DOHH2 (cell line): ENCODE measurements around the gene SMARCA5.

Source experiments
- H3F3A ChIP-seq: fragments of 200-600 bp; sonication (generic), shearing (Covaris generic); 2 replicates; pipeline ENCODE4 v1.6.0; 2016; ENCODE audit warnings: antibody characterized with exemption, mild to moderate bottlenecking; ENCODE audit not compliant: control insufficient read depth, insufficient read depth
- H3K27ac ChIP-seq: fragments of 200-600 bp; sonication (generic); 2 replicates; pipeline ENCODE4 v1.5.1; 2014; ENCODE audit warnings: low read depth, mild to moderate bottlenecking, low read length, moderate library complexity
- H3K27me3 ChIP-seq: fragments of 200-600 bp; sonication (generic); 2 replicates; pipeline ENCODE4 v1.6.1; 2014; ENCODE audit warnings: mild to moderate bottlenecking, low read length, mixed read lengths; ENCODE audit not compliant: control insufficient read depth
- H3K36me3 ChIP-seq: fragments of 200-600 bp; sonication (generic); 2 replicates; pipeline ENCODE4 v1.6.1; 2014; ENCODE audit warnings: mild to moderate bottlenecking, low read length, moderate library complexity, mixed read lengths; ENCODE audit not compliant: control insufficient read depth
- H3K4me1 ChIP-seq: fragments of 200-600 bp; sonication (generic); 2 replicates; pipeline ENCODE4 v1.6.1; 2014; ENCODE audit warnings: mild to moderate bottlenecking, low read length, mixed read lengths; ENCODE audit not compliant: control insufficient read depth
- H3K4me2 ChIP-seq: fragments of 200-600 bp; sonication (generic); 2 replicates; pipeline ENCODE4 v1.6.0; 2014; ENCODE audit warnings: mild to moderate bottlenecking, low read length, moderate library complexity
- H3K4me3 ChIP-seq: fragments of 200-600 bp; sonication (generic); 2 replicates; pipeline ENCODE4 v1.5.1; 2014; ENCODE audit warnings: mild to moderate bottlenecking, low read length, mixed read lengths
- H3K79me2 ChIP-seq: fragments of 200-600 bp; sonication (generic); 2 replicates; pipeline ENCODE4 v1.6.1; 2014; ENCODE audit warnings: mild to moderate bottlenecking, low read length, mixed read lengths; ENCODE audit not compliant: control insufficient read depth
- H3K9me2 ChIP-seq: fragments of 200-600 bp; sonication (generic); replicated peaks from 2 replicates; pipeline ENCODE4 v1.6.1; 2014; ENCODE audit warnings: mild to moderate bottlenecking, low read length, mixed read lengths; ENCODE audit not compliant: control insufficient read depth
- H3K9me3 ChIP-seq: fragments of 200-600 bp; sonication (generic); 2 replicates; pipeline ENCODE4 v1.6.1; 2014; ENCODE audit warnings: antibody characterized with exemption, low read length, mixed read lengths; ENCODE audit not compliant: control insufficient read depth, insufficient read depth
- H4K20me1 ChIP-seq: fragments of 200-600 bp; sonication (generic); 2 replicates; pipeline ENCODE4 v1.6.0; 2014; ENCODE audit warnings: low read depth, mild to moderate bottlenecking, antibody characterized with exemption, low read length, moderate library complexity; ENCODE audit not compliant: control insufficient read depth, insufficient read depth
- EZH2phosphoT487 ChIP-seq: fragments of 200-600 bp; sonication (generic); IDR thresholded peaks from 2 replicates; pipeline ENCODE4 v1.6.1; 2017; ENCODE audit warnings: borderline replicate concordance, mild to moderate bottlenecking, antibody characterized with exemption, low read length, moderate library complexity, mixed read lengths
- TF ChIP-seq, protein P1 (sequence below): fragments of 200-600 bp; sonication (generic); IDR thresholded peaks from one replicate; pipeline ENCODE4 v1.5.1; 2014; ENCODE audit warnings: antibody characterized with exemption, mild to moderate bottlenecking, low read depth, low read length; ENCODE audit not compliant: poor library complexity, severe bottlenecking

SMARCA5 gene

GRCh38 chr4:143586080-143586479, 72.6 kb downstream of the SMARCA5 start:
- Histone ChIP-seq H3K4me3 (no peak overlapping the region), H4K20me1 (no peaks in the 10 kb centered on the region), H3K27ac (no peak overlapping the region), H3K4me1 (no peaks in the 10 kb centered on the region), H3F3A (no peaks in the 10 kb centered on the region), H3K36me3 (no peaks in the 10 kb centered on the region), H3K9me2 (no peaks in the 10 kb centered on the region), H3K79me2 (no peaks in the 10 kb centered on the region), H3K27me3 (no peaks in the 10 kb centered on the region), H3K4me2 (no peak overlapping the region), H3K9me3 (no peaks in the 10 kb centered on the region)
- TF ChIP-seq EZH2phosphoT487: no peak
- TF ChIP-seq, protein P1, sequence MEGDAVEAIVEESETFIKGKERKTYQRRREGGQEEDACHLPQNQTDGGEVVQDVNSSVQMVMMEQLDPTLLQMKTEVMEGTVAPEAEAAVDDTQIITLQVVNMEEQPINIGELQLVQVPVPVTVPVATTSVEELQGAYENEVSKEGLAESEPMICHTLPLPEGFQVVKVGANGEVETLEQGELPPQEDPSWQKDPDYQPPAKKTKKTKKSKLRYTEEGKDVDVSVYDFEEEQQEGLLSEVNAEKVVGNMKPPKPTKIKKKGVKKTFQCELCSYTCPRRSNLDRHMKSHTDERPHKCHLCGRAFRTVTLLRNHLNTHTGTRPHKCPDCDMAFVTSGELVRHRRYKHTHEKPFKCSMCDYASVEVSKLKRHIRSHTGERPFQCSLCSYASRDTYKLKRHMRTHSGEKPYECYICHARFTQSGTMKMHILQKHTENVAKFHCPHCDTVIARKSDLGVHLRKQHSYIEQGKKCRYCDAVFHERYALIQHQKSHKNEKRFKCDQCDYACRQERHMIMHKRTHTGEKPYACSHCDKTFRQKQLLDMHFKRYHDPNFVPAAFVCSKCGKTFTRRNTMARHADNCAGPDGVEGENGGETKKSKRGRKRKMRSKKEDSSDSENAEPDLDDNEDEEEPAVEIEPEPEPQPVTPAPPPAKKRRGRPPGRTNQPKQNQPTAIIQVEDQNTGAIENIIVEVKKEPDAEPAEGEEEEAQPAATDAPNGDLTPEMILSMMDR: no peak

DNA sequence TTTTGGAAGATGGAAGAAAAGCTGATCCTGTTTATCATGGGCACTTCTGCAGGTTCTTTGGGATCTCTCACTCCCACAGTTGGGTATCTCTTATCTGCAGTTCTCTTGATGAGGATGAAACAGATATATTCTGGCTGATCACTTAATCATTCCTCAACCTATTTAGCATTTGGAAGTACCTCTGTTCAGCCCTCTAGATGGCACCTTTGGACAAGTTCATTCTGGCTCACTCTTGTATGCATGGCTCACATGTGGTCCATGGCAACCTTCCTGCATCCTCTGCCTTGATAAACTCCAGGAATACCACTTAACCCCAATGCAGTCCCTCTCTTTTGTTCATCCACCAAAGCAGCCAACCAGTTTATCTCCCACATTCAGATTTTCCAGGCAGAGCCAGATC, 74.2 kb downstream of the SMARCA5 start:
- H3K36me3 ChIP-seq: no peaks in the 10 kb centered on the region
- H3K9me3 ChIP-seq: no peaks in the 10 kb centered on the region
- H3K4me1 ChIP-seq: no peaks in the 10 kb centered on the region
- TF ChIP-seq EZH2phosphoT487: no peak
- TF ChIP-seq, protein P1: peak; percentile 10
- H3K9me2 ChIP-seq: no peaks in the 10 kb centered on the region
- no peak overlapping the region for H3K4me3 ChIP-seq
- no peak overlapping the region for H3K4me2 ChIP-seq
- no peaks in the 10 kb centered on the region for H3F3A ChIP-seq
- no peaks in the 10 kb centered on the region for H3K79me2 ChIP-seq
- H3K27ac ChIP-seq: no peak overlapping the region
- H3K27me3 ChIP-seq: no peaks in the 10 kb centered on the region
- H4K20me1 ChIP-seq: no peaks in the 10 kb centered on the region

GRCh38 chr4:143597276-143597675, 83.8 kb downstream of the SMARCA5 start:
- TF ChIP-seq EZH2phosphoT487: no peak
- TF ChIP-seq, protein P1: no peak
- Histone ChIP-seq H3K27me3 (no peaks in the 10 kb centered on the region), H3K36me3 (no peaks in the 10 kb centered on the region), H3K4me2 (no peak overlapping the region), H3K27ac (no peak overlapping the region), H3F3A (no peaks in the 10 kb centered on the region), H3K4me3 (no peak overlapping the region), H3K9me3 (no peaks in the 10 kb centered on the region), H3K79me2 (no peaks in the 10 kb centered on the region), H3K9me2 (no peaks in the 10 kb centered on the region), H3K4me1 (no peaks in the 10 kb centered on the region), H4K20me1 (no peaks in the 10 kb centered on the region)

DNA sequence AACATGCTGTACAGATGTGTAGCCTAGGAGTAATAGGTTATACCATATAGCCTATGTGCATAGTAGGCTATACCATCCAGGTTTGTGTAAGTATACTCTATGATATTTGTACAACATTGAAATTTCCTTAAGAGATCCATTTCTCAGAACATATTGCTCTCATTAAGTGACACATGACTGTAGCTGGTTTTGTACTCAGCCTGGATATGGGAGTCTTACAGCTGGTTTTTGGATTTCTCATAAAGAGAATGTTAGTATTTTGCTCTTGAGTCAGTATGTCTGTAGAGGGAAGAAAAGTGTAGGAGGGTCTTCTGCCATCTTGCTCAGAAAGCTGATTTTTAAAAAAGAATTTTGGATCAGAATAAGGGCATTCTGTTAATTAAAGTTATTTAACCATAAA, 85.3 kb downstream of the SMARCA5 start:
- H3K27me3 ChIP-seq: no peaks in the 10 kb centered on the region
- H3K9me2 ChIP-seq: no peaks in the 10 kb centered on the region

More for the DNA sequence above, 85.3 kb downstream of the SMARCA5 start:
- H3K4me1 ChIP-seq: no peaks in the 10 kb centered on the region
- H4K20me1 ChIP-seq: no peaks in the 10 kb centered on the region
- H3K36me3 ChIP-seq: no peaks in the 10 kb centered on the region
- no peaks in the 10 kb centered on the region for H3F3A ChIP-seq
- no peak overlapping the region for H3K27ac ChIP-seq
- no peak overlapping the region for H3K4me3 ChIP-seq
- H3K4me2 ChIP-seq: no peak overlapping the region
- no peaks in the 10 kb centered on the region for H3K9me3 ChIP-seq
- no peak for TF ChIP-seq EZH2phosphoT487
- TF ChIP-seq, protein P1: no peak
- H3K79me2 ChIP-seq: no peaks in the 10 kb centered on the region
